ENCODE measurements around the gene NACC2. TPM values are rescaled to one million over a fixed set of nuclear protein-coding genes. Genes with fewer than 3 reads are reported as not detected.

NACC2 gene
- total and polyA plus RNA-seq, 9 of the 15 experiments (the other 6 are each of a cell fraction or from before 2014, with no cell fraction given) = 0.70 to 25.1 (median 5.6) TPM

- Histone ChIP-seq H3K4me3 (no peak overlapping the region), H3K27me3 (ENCODE audit: control insufficient read depth in 2 of 2, insufficient read depth in 2 of 2, low read length in 2 of 2) (peaks cover 49 to 83% of the 10 kb centered on the region in 2 experiments), H3K79me2 (ENCODE audit: control insufficient read depth, insufficient read depth, low read length) (no peaks in the 10 kb centered on the region), H3K27ac (ENCODE audit: extremely low read depth, low read depth, low read length) (no peak overlapping the region), H2AFZ (ENCODE audit: low read depth, low read length) (no peak overlapping the region), H3K36me3 (ENCODE audit: control insufficient read depth, insufficient read depth, low read length) (no peaks in the 10 kb centered on the region), H3K4me2 (ENCODE audit: insufficient read depth, low read length) (no peak overlapping the region), H3K9me1 (ENCODE audit: control insufficient read depth, insufficient read depth, low read length) (no peaks in the 10 kb centered on the region), H3K4me1 (replicated peaks in 1 of 2; ENCODE audit: control insufficient read depth in 2 of 2, insufficient read depth in 2 of 2, low read length in 2 of 2) (peaks cover 8 to 56% of the 10 kb centered on the region in 2 experiments), H4K20me1 (replicated peaks; ENCODE audit: control insufficient read depth, insufficient read depth, low read length) (peaks cover 13% of the 10 kb centered on the region; the same call in 1 of the 2 replicates), H3K9me3 (replicated peaks; ENCODE audit: control insufficient read depth, insufficient read depth, low read depth, low read length) (no peaks in the 10 kb centered on the region), H3K9ac (ENCODE audit: insufficient read depth in 1 of 2, low read depth in 2 of 2, low read length in 2 of 2) (peak overlapping the region in 1 of 2 experiments; percentile 71; a peak in 2 of 4 replicates)
- ATAC-seq (peak; percentile 23; the same call in 2 of the 3 replicates), DNase-seq (ENCODE audit: extremely low read depth in 1 of 4, low spot score in 3 of 4) (no peak), FAIRE-seq (no peak)
- intact Hi-C loops (cut with micrococcal nuclease) (no loop called here), in situ Hi-C loops (cut with MboI) (no loop called here)
- ChIA-PET POLR2A (interaction anchor here (0.7 kb wide), 1 partner anchor 745 kb away, joined by 3 read pairs; no protein-coding TSS in a partner anchor), CTCF (ENCODE audit: low intra/inter-chr PET ratio) (interaction anchor here (0.7 to 0.9 kb wide), 2 partner anchors 136 to 151 kb away, joined by 3 to 4 read pairs; no protein-coding TSS in a partner anchor)
- TF ChIP-seq CTCF (IDR thresholded peaks at IDR 0.05 in 2 of 3, conservative IDR thresholded peaks at IDR 0.05 in 1 of 3; ENCODE audit: insufficient read depth in 2 of 3, low read depth in 1 of 3, low read length in 3 of 3) (peak in 1 of 3 experiments; percentile 32; a peak in 1 of 6 replicates), FOXO4 (CRISPR knock-in tag; IDR thresholded peaks at IDR 0.05) (no peak)
- 53% methylated on average over 18 of the region's 52 CpGs for WGBS (ENCODE audit: insufficient coverage, low coverage, missing lambda C conversion rate)
- no TSS peak for BruUV-seq (replicated peaks)
These were observed 37.5 kb upstream of the NACC2 start for GRCh38 chr9:136132512-136133050.

Data from K562 (cell line).